ENCODE measurements around the gene CHST15. TPM values are rescaled to one million over a fixed set of nuclear protein-coding genes. Genes with fewer than 3 reads are reported as not detected.

Gene CHST15
- total and polyA plus RNA-seq, 2 of the 4 experiments (the other 2 are of a cell fraction), result 0.14 to 0.18 TPM

- no peak for TF ChIP-seq NFE2L2 (IDR thresholded peaks at IDR 0.05; ENCODE audit: low read depth, low read length)
- no peak for TF ChIP-seq FOS (IDR thresholded peaks at IDR 0.05; ENCODE audit: low read depth, low read length)
- TF ChIP-seq CHD1 (IDR thresholded peaks at IDR 0.05; ENCODE audit: low read depth, low read length), result no peak
- no peak for TF ChIP-seq RFX5 (IDR thresholded peaks at IDR 0.05; ENCODE audit: low read depth, low read length)
- no peak for TF ChIP-seq RCOR1 (IDR thresholded peaks at IDR 0.05; ENCODE audit: insufficient replicate concordance, low read length)
Observed at GRCh38 chr10:124048371-124049290, 44.8 kb downstream of the CHST15 start (continued).

Data from IMR-90 (cell line).